HG02840 (cell line): Measurements from ENCODE around the gene EPB41L5.
"Not testable (repeated sequence)": the region's sequence is repeated elsewhere in the genome, so short reads cannot be mapped to it uniquely, and the experiment has no call there.

Experiments used
- ATAC-seq: cut with Tn5 transposase; IDR thresholded peaks from one replicate; pipeline ENCODE4 v1.9.1; 2021; ENCODE audit warnings: mild to moderate bottlenecking, moderate library complexity, moderate number of reproducible peaks; ENCODE audit not compliant: unreplicated experiment, low FRiP score

EPB41L5 gene

DNA sequence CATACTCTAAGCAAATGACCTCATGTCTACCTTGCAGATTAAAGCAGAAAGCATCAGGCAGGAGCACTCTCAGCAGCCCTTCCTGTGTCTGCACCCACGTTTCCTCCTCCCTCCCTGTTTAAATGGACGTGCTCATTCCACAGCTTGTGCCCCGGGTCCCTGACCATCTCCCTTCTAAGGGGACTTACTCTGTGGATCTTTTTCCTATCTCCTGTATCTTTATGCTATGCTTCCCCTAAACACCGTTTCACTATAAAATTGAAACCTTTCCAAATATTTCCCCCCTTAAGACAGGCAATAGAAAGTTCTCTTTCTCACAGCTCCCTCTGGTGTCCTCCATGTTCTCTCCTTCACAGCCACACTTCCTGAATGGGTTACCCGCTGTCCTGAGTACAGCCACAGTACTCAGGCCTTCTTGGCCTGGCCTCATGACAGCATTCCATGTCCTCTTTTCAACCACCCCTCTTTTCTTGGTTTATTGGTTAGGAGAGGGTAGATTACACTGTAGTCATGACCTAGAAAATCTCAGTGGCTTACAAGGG is 169.2 kb downstream of the EPB41L5 start:
- ATAC-seq: no peak

DNA sequence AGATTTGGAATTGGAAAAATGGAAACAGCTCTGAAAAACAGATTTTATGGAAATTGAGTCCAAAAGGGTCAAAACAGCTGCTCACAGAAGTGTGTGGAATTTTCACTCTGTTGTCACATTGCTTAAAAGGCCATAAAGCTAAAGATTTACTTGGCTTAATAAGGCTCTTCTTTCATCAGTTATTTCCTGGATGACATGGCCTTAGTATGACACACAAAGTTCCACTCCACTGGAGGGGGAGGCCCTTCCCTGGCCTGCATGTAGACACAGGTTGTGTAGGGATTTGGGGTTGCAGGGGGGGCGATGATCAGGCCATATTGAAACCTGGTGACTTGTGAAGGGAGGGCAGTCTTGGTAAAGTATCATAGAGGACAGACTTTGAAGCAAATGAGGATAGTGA is 176.3 kb downstream of the EPB41L5 start:
- ATAC-seq: no peak

DNA sequence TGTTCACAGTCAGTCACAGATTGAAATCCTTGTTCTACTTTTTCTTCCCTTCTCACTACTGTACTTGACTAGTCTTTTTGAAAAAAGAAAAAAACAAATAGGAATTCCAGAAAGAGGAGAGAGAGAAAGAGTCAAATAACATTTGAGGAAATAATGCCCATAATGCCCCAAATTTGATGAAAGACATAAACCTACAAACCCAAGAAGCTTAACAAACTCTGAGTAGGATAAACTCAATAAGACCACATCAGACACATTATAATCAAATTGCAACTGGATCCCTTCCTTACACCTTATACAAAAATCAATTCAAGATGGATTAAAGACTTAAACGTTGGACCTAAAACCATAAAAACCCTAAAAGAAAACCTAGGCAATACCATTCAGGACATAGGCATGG is 179.4 kb downstream of the EPB41L5 start:
- no peak for ATAC-seq

DNA sequence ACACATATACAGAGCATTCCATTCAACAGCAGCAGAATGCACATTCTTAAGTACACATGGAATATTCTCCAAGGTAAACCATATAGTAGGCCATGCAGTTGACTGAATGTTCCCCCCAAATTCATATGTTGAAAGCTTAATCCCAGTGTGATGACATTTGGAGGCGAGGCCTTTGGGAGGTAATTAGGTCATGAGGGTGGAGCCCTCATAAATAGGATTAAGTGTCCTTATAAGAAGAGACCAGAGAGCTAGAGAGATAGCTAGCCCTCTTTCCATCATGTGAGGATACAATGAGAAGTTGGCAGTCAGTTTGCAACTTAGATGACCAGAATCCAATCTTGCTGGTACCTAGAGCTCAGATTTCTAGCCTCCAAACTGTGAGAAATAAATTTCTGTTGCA is 182.7 kb downstream of the EPB41L5 start:
- no peak for ATAC-seq

DNA sequence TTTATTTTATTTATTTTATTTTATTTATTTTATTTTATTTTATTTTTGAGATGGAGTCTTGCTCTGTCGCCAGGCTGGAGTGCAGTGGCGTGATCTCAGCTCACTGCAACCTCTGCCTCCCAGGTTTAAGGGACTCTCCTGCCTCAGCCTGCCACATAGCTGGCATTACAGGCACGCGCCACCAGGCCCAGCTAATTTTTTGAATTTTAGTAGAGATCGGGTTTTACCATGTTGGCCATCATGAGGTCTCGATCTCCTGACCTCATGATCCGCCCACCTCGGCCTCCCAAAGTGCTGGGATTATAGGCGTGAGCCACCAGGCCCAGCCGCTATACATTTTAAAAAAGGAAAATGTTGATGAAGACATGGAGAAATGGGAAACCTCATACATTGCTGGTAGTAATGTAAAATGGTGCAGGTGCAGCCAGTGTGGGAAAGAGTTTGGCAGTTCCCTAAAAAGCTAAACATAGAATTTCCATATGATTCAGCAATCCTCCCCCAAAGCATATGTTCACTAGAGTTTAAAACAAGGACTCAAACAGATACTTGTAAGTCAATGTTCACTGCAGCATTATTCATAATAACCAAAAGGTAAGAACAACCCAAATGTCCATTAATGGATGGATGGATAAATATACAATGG is 187.1 kb downstream of the EPB41L5 start:
- not testable (repeated sequence) for ATAC-seq

DNA sequence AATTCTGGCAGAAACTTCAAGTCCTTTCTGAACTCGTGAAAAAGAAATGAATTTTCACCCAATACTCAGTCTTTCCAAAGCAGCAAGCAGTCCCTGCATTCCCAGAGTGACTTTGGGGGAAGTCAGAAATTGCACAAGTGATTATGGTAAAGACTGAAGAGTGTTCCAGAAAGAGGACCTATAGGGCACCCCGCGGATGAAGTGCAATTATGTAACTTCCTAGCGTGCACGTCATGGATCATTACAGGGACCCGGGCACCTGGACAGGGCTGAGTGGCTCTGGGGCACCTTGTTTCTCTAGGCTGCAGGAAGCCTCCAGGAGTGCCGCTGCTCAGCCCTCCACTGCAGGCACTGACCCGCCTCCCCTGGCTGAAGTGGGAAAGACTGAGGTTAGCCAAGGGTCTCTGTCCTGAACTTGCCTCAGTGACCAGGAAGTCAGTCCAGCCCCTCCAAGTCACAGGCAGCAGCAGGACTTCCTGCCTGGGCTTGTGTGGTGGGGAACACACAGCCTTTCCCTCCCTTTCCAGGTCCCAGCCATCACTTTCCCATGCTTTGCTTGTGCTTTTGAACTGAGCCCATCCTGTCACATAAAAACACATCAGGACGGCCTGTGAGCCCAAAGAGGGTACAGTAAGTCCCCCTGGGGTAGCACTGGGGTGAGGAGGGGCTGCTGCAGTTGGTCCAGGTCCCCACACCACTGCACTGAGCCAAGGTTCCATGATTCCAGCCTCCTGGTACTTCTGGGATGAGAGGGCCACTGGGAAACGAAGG is 190.6 kb downstream of the EPB41L5 start:
- ATAC-seq: no peak

DNA sequence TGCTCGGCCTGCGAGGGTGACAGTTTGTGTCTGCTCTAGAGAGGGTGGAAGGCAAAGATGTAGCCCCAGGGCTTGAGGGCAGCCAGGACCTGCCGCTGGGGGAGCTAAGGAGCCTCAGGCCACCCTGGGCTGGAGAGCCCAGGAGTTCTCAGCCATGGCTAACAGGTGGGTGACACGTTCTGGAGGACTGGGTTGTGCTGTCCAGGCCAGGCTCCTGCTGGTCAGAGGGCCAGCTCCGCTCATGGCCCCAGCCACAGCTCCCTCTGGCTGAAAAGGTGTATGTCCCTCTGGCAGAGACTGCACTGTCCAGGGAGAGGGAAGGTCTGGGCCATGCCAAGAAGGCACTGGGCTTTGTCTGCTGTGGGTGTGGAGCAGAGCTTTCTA is 191.1 kb downstream of the EPB41L5 start:
- no peak for ATAC-seq

DNA sequence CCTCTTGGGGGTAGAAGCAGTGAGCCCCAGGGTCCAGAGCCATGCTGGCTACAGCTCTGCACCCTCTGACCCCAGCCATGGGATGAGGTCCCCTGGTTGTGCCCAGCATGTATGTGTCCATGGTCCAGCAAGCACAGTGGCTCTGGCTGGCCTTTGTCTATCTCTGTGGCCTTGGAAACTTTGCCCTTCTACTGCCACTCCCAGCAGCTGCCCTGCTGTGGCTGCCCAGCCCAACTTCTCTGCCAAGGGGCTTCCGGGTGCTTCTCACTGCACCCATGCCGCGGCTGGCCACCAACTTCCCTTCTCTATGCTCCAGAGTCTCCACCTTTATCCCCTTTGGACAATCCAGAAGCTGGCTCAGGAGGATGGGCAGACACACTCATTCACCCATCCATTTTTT is 191.5 kb downstream of the EPB41L5 start:
- ATAC-seq: no peak

DNA sequence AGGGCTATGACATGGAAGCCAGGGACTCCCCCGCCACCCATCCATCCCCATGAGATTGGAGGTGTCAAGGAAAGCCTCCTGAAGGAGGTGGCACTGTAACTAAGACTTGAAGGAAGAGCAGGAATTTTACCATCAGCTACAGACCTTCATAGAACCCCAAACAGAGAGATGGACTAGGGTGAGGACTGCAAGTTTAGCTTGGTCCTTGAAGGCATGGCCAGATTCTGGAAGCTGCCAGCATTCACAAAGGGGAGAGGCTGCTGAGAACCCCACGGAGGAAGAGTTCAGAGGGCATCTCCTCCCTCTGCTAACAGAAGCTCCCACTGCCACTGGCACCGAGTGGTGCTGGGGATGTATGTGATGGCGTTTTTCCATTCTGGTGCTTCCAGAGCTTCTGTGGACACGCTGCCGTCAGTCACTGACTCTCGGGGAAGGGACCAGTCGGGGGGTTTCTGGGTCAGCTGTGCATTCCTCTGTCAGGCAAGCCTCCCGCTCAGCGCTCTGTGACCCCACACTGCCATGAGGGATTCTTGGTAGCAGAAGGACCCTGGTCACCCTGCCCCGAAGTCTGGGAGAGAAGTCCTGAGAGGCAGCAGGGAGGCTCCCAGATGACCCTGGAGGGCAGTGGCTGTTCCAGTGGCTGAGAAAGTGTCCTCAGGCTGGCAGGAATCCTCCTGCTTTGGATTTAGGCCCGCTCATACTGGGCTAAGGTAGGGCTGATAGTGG is 192.2 kb downstream of the EPB41L5 start:
- no peak for ATAC-seq

DNA sequence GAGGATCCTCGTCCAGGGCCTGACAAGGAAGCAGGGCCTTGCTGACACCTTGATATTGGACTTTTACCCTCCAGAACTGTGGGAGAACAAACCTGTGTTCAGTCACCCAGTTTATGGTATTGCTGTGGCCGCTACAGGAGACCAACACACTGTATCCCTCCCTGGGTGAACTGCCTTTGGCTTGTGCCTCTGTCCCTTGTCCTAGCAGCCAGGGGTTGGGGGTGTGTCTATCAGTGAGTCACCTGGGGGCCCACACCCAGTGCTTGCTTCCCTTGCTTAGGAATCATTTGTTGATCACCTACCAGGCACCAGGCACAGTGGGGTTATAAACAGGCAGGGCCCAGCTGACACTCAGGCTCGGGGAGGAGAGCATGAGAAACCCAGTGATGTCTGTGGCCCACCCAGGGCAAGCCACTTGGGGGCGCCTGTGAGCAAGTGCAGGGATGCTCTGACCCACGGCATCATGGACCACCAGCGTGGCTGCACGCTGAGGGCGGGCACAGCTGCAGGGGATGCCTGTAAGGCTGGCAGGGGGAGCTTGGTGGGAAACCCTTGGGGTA is 193.2 kb downstream of the EPB41L5 start:
- no peak for ATAC-seq

DNA sequence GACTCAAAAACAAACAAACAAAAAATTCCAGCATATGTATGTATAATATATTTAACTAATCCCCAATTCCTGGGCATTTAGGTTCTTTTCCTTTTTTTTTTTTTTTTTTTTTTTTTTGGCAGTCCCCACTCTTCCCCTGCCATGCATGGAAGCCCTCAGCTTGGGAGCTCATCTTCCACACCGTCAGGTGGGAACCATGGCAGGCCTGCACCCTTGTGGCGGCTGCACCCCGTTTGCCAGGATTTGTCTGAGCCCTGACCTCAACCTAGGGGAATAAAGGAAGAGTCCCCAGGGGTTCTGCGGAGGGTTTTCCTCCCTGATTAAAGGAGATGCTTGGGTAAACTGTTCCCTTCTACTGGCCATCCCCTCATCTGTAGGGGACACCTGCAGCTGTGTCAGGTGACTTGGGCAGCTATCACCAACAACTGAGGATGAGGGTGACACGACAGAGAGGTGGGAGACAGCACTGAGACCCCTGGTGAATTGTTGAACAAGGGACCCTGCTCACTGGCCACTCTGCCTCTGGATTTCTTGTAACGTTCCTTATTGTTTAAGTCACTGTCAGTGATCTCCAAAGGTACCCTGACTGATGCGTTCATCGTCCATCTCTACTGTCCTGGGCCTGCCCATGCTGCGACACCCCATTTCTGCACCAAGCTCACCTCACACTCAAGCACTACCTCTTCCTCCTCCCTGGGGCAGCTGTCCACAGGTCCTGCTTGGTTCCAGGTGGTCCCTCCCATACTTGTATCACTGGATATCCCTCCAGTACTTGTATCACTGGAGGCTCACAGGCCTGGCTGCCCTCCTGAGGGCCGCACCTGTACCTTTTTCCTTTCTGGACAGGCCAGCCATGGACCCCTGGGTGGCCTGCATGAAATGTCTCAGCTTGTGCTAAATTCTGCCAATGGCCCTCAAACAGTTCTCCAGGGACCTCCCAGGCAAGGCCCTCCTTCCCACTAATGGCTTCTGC is 195.8 kb downstream of the EPB41L5 start:
- ATAC-seq: no peak

DNA sequence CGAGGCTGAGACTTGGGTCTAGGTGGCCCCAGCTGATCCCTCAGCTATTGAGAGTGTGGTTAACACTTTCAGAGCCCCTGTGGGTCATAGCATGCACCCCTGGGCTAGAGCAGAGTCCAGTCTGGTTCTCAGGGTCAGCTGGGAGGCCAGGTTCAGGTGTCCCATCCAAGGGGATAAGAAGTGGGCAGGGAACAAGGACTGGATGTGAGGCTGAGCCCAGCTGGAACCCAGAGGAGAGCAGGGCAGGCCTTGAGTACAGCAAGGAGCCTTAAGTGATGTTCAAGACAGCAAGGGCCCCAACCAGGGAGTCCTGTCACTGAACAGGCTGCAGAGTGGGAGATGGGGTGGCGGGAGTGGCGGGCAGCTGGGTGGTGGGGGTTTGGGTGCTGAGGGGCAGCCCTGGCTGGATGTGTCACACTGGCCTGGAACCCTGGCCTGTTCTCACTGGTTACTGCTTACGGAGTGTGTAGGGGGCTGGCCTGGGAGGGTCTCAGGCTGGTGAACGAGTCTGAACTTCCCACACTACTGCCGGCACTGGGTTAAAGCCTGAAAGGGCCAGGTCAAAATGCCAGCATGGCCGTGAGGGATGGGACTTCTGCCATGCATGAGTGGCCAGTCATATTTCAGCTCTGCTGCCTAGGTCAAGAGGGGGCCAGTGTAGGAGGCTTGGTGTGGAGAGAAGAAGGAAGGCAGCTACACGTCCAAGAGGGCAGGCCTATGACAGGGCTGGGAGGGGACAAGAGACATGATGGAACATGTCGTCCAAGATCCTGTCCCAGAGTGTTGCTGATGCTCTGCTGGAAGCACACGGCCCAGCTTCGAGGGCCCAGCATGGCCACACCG is 196.8 kb downstream of the EPB41L5 start:
- ATAC-seq: no peak

DNA sequence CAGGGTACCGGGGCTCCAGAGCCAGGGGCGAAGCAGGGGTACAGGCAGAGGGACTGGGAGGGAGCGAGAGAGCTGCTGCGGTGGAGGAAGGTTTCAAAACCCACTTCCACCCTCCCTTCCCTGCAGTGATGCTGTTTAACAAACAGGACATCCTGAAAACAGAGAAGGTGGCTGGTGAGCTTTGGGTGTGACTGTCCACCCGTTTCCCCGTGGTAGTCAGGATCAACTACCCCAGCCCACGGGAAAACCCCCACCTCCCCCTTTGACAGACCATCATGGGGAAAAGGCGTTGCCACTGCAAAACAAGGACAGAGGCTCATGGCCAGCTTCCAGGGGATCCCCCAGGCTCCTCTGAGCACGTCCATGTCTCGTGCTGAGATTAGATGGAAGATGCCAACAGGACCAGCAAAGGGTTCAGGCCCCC is 197.4 kb downstream of the EPB41L5 start:
- no peak for ATAC-seq

DNA sequence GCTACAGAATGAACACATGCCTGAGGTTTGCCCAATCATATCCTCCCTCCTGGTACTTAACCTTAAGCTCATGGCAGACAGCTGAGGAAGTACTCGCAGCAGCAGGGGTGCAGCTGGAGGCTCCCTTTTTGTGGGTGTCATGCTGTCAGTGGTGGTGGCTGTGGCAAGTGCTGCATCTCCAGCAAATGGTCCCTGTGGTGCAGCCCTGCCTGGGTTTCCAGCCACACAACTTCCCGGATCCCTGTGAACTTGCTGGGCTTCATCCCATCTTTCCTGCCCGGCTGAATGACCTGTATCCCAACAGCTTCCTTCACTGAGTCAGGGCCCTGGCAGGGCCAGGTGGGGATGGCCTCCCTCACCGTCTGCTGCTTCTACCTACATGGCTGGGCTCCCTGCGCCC is 205.3 kb downstream of the EPB41L5 start:
- ATAC-seq: no peak

DNA sequence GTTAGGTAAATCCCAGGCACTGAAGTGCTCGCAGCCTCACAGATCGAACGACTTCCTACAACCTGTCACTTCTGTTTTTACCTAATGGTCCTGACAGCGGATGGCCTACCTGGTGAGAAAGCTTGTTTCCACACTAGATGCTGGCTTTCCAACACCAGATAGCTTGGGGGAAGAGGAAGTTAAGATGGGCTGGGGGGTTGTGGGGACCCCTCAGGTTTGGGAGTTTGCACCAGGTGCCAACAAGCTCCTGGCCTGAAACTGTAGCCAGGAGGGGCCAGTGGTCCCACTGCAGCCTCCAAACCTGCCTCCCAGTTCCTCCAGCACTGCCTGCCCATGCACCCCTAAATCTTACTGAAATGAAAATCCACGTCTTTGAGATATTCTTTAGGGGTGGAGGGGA is 206.4 kb downstream of the EPB41L5 start:
- no peak for ATAC-seq

DNA sequence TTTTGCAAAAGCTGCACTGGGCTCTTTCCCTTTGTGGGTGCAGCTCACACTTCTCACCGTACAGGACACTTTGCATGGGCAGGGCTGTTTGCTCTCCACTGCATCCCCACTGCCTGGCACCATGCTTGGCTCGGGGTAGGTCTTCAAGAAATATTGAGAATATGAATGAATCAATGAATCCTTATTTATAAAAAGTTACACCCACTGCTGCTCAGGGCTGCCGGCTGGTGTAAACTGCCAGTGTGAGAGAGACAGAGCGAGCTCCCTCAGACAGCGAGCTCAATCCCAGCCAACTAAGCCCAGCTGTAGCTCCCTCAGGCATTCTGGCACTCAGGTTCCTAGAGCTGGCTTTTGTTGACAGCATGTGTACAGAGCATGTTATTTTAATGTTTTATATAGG is 206.9 kb downstream of the EPB41L5 start:
- ATAC-seq: no peak

DNA sequence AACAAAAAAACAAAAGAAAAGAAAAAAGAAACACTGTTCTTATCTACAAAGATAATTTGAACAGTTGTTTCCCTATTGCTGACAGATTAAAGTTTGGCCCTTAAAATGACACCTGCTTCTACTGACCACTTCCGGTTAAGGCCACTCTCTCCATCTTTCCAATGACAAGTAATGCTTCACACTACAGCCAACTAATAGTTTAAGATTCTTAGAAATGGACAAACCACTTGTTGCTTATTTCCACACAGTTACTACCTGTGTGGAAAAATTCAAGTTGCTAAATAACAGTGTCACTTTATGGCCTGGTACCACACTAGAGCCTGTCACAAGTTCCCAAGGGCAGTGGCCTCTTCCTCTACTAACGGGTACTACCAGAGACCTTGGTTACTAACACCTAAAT is 207.9 kb downstream of the EPB41L5 start:
- ATAC-seq: no peak

DNA sequence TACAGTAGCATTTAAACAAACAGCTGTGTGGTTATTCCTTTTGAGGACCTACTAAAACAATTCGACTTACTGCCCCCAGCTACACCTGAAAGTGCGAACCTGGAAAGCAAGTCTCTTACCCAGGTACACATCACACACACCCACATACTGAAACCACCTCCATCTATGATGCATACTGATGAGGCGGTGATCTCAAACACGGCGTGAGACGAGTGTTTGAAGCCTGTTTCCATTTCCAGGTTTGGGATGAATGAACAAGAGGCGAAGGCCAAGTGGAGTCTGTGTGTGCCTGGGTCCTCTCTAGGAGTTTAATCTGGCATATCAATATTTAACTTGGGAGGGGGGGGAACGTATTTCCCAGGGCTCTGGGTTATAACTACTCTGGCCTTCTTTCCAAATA is 208.7 kb downstream of the EPB41L5 start:
- ATAC-seq: no peak
